Suprapubic skin (tissue), 4 donors: ENCODE results near the gene KLF15. TPM values are rescaled to one million over a fixed set of nuclear protein-coding genes. Genes with fewer than 3 reads are reported as not detected.
A peak's percentile ranks its signal among the peaks of the same experiment; 100 is the strongest.

Source experiments
- DNase-seq, 2 donors: peaks; one replicate each; pipeline ENCODE4 v3.0.0-alpha.2; 2019; ENCODE audit warnings: low spot score in 2 of 2
- H3K27ac ChIP-seq: fragments of 200-600 bp; sonication (generic); one replicate; pipeline ENCODE4 v1.5.1; 2019
- H3K27me3 ChIP-seq: fragments of 200-600 bp; sonication (generic); one replicate; pipeline ENCODE4 v1.5.1; 2019
- H3K36me3 ChIP-seq: fragments of 200-600 bp; sonication (generic); one replicate; pipeline ENCODE4 v1.5.1; 2019
- H3K4me1 ChIP-seq: fragments of 200-600 bp; sonication (generic); one replicate; pipeline ENCODE4 v1.5.1; 2019
- H3K4me3 ChIP-seq: fragments of 200-600 bp; sonication (generic); one replicate; pipeline ENCODE4 v1.5.1; 2019; ENCODE audit warnings: mild to moderate bottlenecking
- H3K9me3 ChIP-seq: fragments of 200-600 bp; sonication (generic); one replicate; pipeline ENCODE4 v1.5.1; 2019
- CTCF ChIP-seq, 2 donors: fragments of 200-600 bp in 1 of 2; fragments of 450-650 bp in 1 of 2; sonication (generic) in 1 of 2; IDR thresholded peaks; one replicate each; pipeline ENCODE4 v1.5.1; 2016 to 2019; ENCODE audit warnings: antibody characterized with exemption in 2 of 2, mild to moderate bottlenecking in 1 of 2, moderate library complexity in 1 of 2
- EP300 ChIP-seq: sonication (generic); formaldehyde crosslinking; IDR thresholded peaks from one replicate; pipeline ENCODE4 v1.6.1; 2017; ENCODE audit warnings: antibody characterized with exemption
- POLR2A ChIP-seq, 2 donors: fragments of 450-650 bp; IDR thresholded peaks; one replicate each; pipeline ENCODE4 v1.6.1; 2017; ENCODE audit warnings: antibody characterized with exemption in 2 of 2, mild to moderate bottlenecking in 2 of 2, moderate library complexity in 2 of 2
- POLR2AphosphoS5 ChIP-seq, 3 donors: sonication (generic); formaldehyde crosslinking; IDR thresholded peaks; one replicate each; pipeline ENCODE4 v1.6.1; 2017; ENCODE audit warnings: antibody characterized with exemption in 3 of 3
- WGBS: methylation state at CpG from one replicate; pipeline ENCODE4 v1.1.5; 2018; 5-methylcytosine and 5-hydroxymethylcytosine counted together
- total RNA-seq, 4 donors: library from RNA; depleted of rRNA; stranded (reverse); fragments of >200 nt; gene quantifications; one replicate each; pipeline ENCODE4 v1.1.0, GENCODE V29; 2016

KLF15 gene
- total RNA-seq, 4 donors from 2014 or later = 7.3 to 19.2 (median 14.3) TPM

GRCh38 chr3:126360046-126360713 lies 3.0 kb upstream of the KLF15 start:
- peak in 1 of 2 donors; percentile 45 for DNase-seq
- Histone ChIP-seq H3K36me3 (no peaks in the 10 kb centered on the region), H3K9me3 (no peaks in the 10 kb centered on the region), H3K4me3 (no peak overlapping the region), H3K27ac (no peak overlapping the region), H3K4me1 (peaks cover 20% of the 10 kb centered on the region), H3K27me3 (peaks cover 36% of the 10 kb centered on the region)
- TF ChIP-seq EP300 (no peak), POLR2A (IDR thresholded peaks at IDR 0.05) (no peak), POLR2AphosphoS5 (IDR thresholded peaks at IDR 0.05) (no peak)
- 93% methylated on average over 1 of the region's 3 CpGs for WGBS

- Histone ChIP-seq H3K27ac (no peak overlapping the region), H3K4me3 (no peak overlapping the region), H3K36me3 (no peaks in the 10 kb centered on the region), H3K4me1 (peaks cover 26% of the 10 kb centered on the region), H3K27me3 (peaks cover 36% of the 10 kb centered on the region), H3K9me3 (no peaks in the 10 kb centered on the region)
- TF ChIP-seq POLR2A (IDR thresholded peaks at IDR 0.05) (no peak), POLR2AphosphoS5 (IDR thresholded peaks at IDR 0.05) (no peak), CTCF (IDR thresholded peaks at IDR 0.05) (no peak), EP300 (no peak)
- DNase-seq = peak in 1 of 2 donors; percentile 35
- WGBS = 75% methylated on average over 3 of the region's 3 CpGs
Measured at GRCh38 chr3:126358816-126359181, 1.6 kb upstream of the KLF15 start.

GRCh38 chr3:126358038-126358815 lies 1.0 kb upstream of the KLF15 start:
- DNase-seq = no peak
- Histone ChIP-seq H3K9me3 (no peaks in the 10 kb centered on the region), H3K4me3 (peak overlapping the region; percentile 84), H3K36me3 (no peaks in the 10 kb centered on the region), H3K27ac (no peak overlapping the region), H3K27me3 (peaks cover 36% of the 10 kb centered on the region), H3K4me1 (peaks cover 26% of the 10 kb centered on the region)
- TF ChIP-seq EP300 (no peak), POLR2A (IDR thresholded peaks at IDR 0.05) (no peak), POLR2AphosphoS5 (IDR thresholded peaks at IDR 0.05) (no peak), CTCF (IDR thresholded peaks at IDR 0.05) (no peak)
- WGBS = 0% methylated on average over 2 of the region's 11 CpGs

- Histone ChIP-seq H3K27me3 (peaks cover 36% of the 10 kb centered on the region), H3K27ac (peak overlapping the region; percentile 93), H3K36me3 (peaks cover 5% of the 10 kb centered on the region), H3K4me1 (peaks cover 26% of the 10 kb centered on the region), H3K9me3 (no peaks in the 10 kb centered on the region), H3K4me3 (peak overlapping the region; percentile 84)
- no peak for TF ChIP-seq EP300
- TF ChIP-seq CTCF (IDR thresholded peaks at IDR 0.05) = no peak
- no peak for TF ChIP-seq POLR2AphosphoS5 (IDR thresholded peaks at IDR 0.05)
- TF ChIP-seq POLR2A (IDR thresholded peaks at IDR 0.05) = no peak
- DNase-seq = peak in 1 of 2 donors; percentile 80
- WGBS = 1% methylated on average over 46 of the region's 100 CpGs
Measured at GRCh38 chr3:126356373-126357264, 589 bp downstream of the KLF15 start.

- H3K9me3 ChIP-seq = no peaks in the 10 kb centered on the region
- no peak for TF ChIP-seq CTCF (IDR thresholded peaks at IDR 0.05)
- TF ChIP-seq POLR2A (IDR thresholded peaks at IDR 0.05) = peak in 1 of 2 donors; percentile 24
- peak in 2 of 3 donors; percentile 3 to 66 for TF ChIP-seq POLR2AphosphoS5 (IDR thresholded peaks at IDR 0.05)
- TF ChIP-seq EP300 = peak; percentile 97
- H3K27me3 ChIP-seq = peaks cover 31% of the 10 kb centered on the region
- WGBS = 0% methylated on average over 9 of the region's 32 CpGs
- H3K4me3 ChIP-seq = peak overlapping the region; percentile 84
- H3K4me1 ChIP-seq = peaks cover 26% of the 10 kb centered on the region
- H3K36me3 ChIP-seq = peaks cover 10% of the 10 kb centered on the region
- DNase-seq = peak; percentile 98 to 99
- H3K27ac ChIP-seq = peak overlapping the region; percentile 93
Measured at GRCh38 chr3:126355777-126356372, 1.3 kb downstream of the KLF15 start.
